Measurements from ENCODE around the gene CHPF. TPM values are rescaled to one million over a fixed set of nuclear protein-coding genes. Genes with fewer than 3 reads are reported as not detected.

The CHPF gene
- total and polyA plus RNA-seq, 7 donors, result 8.4 to 14.2 (median 12.6) TPM

DNA sequence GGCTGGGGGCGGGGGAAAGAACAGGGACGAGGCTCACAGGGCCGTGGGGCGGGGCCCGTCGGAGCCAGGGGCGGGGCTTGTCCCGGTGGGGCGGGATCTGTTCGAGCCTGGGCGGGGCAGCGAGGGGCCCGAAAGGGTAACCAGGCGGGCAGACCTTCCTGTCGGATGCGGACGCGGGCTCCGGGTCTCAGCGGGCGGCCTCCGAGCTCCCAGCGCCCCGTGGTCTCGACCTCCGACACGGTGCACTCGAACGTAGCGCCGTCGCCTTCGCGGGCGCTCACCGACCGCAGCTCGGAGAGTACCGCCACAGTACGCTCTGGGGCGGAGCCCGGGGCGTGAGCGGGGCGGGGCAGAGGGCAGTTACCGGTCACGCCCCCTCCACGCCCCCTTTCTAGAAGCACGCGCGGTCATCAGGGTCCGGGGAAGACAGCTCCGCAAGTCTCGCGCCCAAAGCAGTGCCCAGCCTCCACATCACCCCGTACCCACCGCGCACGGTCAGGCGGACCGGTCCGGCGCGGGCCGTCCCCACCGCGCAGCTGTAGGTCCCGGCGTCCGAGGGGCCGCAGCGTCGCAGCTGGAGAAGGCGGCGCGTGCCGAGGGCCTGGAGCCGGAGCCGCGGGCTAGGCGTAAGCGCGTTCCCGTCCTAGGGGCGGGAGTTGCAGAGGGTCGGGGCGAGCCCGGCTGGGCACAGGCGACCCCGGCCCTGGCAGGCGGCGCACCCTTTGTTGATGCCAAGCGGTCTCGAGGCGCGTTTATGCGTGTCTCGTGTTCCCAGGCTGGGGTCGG, 9.0 kb upstream of the CHPF start:
- peak overlapping the region; percentile 41 for H3K27ac ChIP-seq
- TF ChIP-seq, protein P1, sequence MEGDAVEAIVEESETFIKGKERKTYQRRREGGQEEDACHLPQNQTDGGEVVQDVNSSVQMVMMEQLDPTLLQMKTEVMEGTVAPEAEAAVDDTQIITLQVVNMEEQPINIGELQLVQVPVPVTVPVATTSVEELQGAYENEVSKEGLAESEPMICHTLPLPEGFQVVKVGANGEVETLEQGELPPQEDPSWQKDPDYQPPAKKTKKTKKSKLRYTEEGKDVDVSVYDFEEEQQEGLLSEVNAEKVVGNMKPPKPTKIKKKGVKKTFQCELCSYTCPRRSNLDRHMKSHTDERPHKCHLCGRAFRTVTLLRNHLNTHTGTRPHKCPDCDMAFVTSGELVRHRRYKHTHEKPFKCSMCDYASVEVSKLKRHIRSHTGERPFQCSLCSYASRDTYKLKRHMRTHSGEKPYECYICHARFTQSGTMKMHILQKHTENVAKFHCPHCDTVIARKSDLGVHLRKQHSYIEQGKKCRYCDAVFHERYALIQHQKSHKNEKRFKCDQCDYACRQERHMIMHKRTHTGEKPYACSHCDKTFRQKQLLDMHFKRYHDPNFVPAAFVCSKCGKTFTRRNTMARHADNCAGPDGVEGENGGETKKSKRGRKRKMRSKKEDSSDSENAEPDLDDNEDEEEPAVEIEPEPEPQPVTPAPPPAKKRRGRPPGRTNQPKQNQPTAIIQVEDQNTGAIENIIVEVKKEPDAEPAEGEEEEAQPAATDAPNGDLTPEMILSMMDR (IDR thresholded peaks at IDR 0.05), result no peak

GRCh38 chr2:219551441-219552381, 8.1 kb upstream of the CHPF start:
- WGBS, 3 donors, result 26 to 34% (median 29%) methylated on average over 52 to 54 of the region's 54 CpGs
- no peak overlapping the region for H3K27ac ChIP-seq
- ATAC-seq (peak in 3 of 4 donors; percentile 1 to 3 (median 1)), DNase-seq (no peak)
- no peaks in the 10 kb centered on the region for H3K27me3 ChIP-seq (ENCODE audit: insufficient read depth in 3 of 3, low read length in 2 of 3)
- peaks cover 0 to 15% of the 10 kb centered on the region in 2 donors for H3K36me3 ChIP-seq (ENCODE audit: insufficient read depth in 1 of 2, low read depth in 1 of 2)
- H3K9me3 ChIP-seq, result no peaks in the 10 kb centered on the region
- intact Hi-C loops (cut with DNase I), result no loop called here
- TF ChIP-seq, protein P1 (IDR thresholded peaks at IDR 0.05), result no peak
- H3K4me3 ChIP-seq, result peak overlapping the region; percentile 72
- peaks cover 10% of the 10 kb centered on the region for H3K4me1 ChIP-seq

More for the DNA sequence above, 9.0 kb upstream of the CHPF start:
- Histone ChIP-seq H3K4me3 (peak overlapping the region; percentile 72), H3K9me3 (no peaks in the 10 kb centered on the region), H3K36me3 (ENCODE audit: insufficient read depth in 1 of 2, low read depth in 1 of 2) (peaks cover 0 to 23% of the 10 kb centered on the region in 2 donors), H3K27me3 (ENCODE audit: insufficient read depth in 3 of 3, low read length in 2 of 3) (no peaks in the 10 kb centered on the region), H3K4me1 (peaks cover 10% of the 10 kb centered on the region)
- intact Hi-C loops (cut with DNase I), result no loop called here
- DNase-seq (peak; percentile 86 to 91), ATAC-seq (peak; percentile 88 to 95 (median 90))
- WGBS, 3 donors, result 2 to 7% (median 3%) methylated on average over 77 to 99 of the region's 99 CpGs

DNA sequence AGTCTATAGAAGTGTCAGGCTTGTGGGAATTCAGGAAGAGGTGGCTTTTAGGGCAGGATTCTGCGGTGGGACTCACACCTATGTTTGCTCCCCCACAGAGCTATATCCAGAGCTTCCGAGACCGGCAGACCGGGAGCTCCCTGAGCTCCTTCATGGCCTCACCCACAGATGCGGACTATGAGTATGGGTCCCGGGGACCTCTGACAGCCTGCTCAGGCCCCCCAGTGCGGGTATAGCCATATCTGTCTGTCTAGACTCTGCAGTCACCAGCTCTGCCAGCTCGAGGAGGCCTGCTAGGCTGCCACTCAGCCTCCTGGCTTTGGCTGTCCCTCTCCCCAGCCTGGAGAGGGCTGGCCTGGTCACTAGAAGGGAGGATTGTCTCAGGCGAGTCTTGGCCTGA, 6.0 kb upstream of the CHPF start:
- Histone ChIP-seq H3K9me3 (no peaks in the 10 kb centered on the region), H3K36me3 (ENCODE audit: insufficient read depth in 1 of 2, low read depth in 1 of 2) (no peaks in the 10 kb centered on the region), H3K27ac (no peak overlapping the region), H3K4me3 (no peak overlapping the region), H3K4me1 (peaks cover 12% of the 10 kb centered on the region), H3K27me3 (ENCODE audit: insufficient read depth in 3 of 3, low read length in 2 of 3) (no peaks in the 10 kb centered on the region)
- intact Hi-C loops (cut with DNase I), result loop anchor here in 1 of 2 donors (10.0 kb wide), 1 partner anchor 375 kb away; the partner anchor contains the start of genes CNPPD1, RETREG2 and SLC23A3
- TF ChIP-seq, protein P1 (IDR thresholded peaks at IDR 0.05), result no peak
- no peak for ATAC-seq
- no peak for DNase-seq
- WGBS, 3 donors, result 86 to 89% (median 89%) methylated on average over 9 of the region's 9 CpGs

- Histone ChIP-seq H3K27me3 (ENCODE audit: insufficient read depth in 3 of 3, low read length in 2 of 3) (no peaks in the 10 kb centered on the region), H3K9me3 (no peaks in the 10 kb centered on the region), H3K36me3 (ENCODE audit: insufficient read depth in 1 of 2, low read depth in 1 of 2) (no peaks in the 10 kb centered on the region), H3K4me3 (no peak overlapping the region), H3K4me1 (peaks cover 18% of the 10 kb centered on the region), H3K27ac (no peak overlapping the region)
- WGBS, 3 donors, result 90 to 94% (median 93%) methylated on average over 18 of the region's 18 CpGs
- TF ChIP-seq, protein P1 (IDR thresholded peaks at IDR 0.05), result no peak
- ATAC-seq (no peak), DNase-seq (no peak)
- intact Hi-C loops (cut with DNase I), result loop anchor here in 1 of 2 donors (10.0 kb wide), 1 partner anchor 374 kb away; the partner anchor contains the start of genes CNPPD1, RETREG2 and SLC23A3
Measured at GRCh38 chr2:219548990-219549389, 5.4 kb upstream of the CHPF start.
